AG09309 (cell line): ENCODE measurements around the gene NEUROG3.

Source experiments
- DNase-seq: peaks from one replicate; pipeline ENCODE4 v3.0.0-alpha.2; 2010; ENCODE audit warnings: low read depth
- H3K4me3 ChIP-seq: 2 replicates; pipeline ENCODE4 v1.5.1; 2011; ENCODE audit warnings: mild to moderate bottlenecking, low read depth, low read length, moderate library complexity; ENCODE audit not compliant: control insufficient read depth
- CTCF ChIP-seq: IDR thresholded peaks from 2 replicates; pipeline ENCODE4 v1.5.1; 2011; ENCODE audit warnings: mild to moderate bottlenecking, low read depth, low read length, inconsistent platforms; ENCODE audit not compliant: insufficient read depth, control insufficient read depth; ENCODE audit errors: missing control alignments

The NEUROG3 gene

GRCh38 chr10:69612760-69613159, 39.5 kb upstream of the NEUROG3 start:
- TF ChIP-seq CTCF, result no peak
- H3K4me3 ChIP-seq, result no peak overlapping the region
- DNase-seq, result no peak

- DNase-seq, result no peak
- H3K4me3 ChIP-seq, result no peak overlapping the region
- TF ChIP-seq CTCF, result no peak
Measured at GRCh38 chr10:69609077-69609476, 35.9 kb upstream of the NEUROG3 start.

- DNase-seq, result no peak
Measured at GRCh38 chr10:69600761-69601330, 27.6 kb upstream of the NEUROG3 start.

GRCh38 chr10:69588358-69588757, 15.1 kb upstream of the NEUROG3 start:
- no peak for TF ChIP-seq CTCF
- DNase-seq, result no peak
- H3K4me3 ChIP-seq, result no peak overlapping the region

More at GRCh38 chr10:69600761-69601330, 27.6 kb upstream of the NEUROG3 start:
- TF ChIP-seq CTCF, result no peak
- H3K4me3 ChIP-seq, result no peak overlapping the region

- DNase-seq, result no peak
- no peak overlapping the region for H3K4me3 ChIP-seq
- TF ChIP-seq CTCF, result no peak
Measured at GRCh38 chr10:69584624-69585023, 11.4 kb upstream of the NEUROG3 start.

- DNase-seq, result no peak
- TF ChIP-seq CTCF, result no peak
- H3K4me3 ChIP-seq, result no peak overlapping the region
Measured at GRCh38 chr10:69583106-69583505, 9.9 kb upstream of the NEUROG3 start.

- DNase-seq, result no peak
- TF ChIP-seq CTCF, result no peak
- no peak overlapping the region for H3K4me3 ChIP-seq
Measured at GRCh38 chr10:69580435-69580834, 7.2 kb upstream of the NEUROG3 start.
